NOMO-1 treated with DMSO at 0.1 percent for 48 hours (cell line): ENCODE measurements around the gene CECR2.
A peak's percentile ranks its signal among the peaks of the same experiment; 100 is the strongest.

ENCODE experiments used
- DNase-seq: peaks from one replicate; lab custom pipeline; 2025; ENCODE audit not compliant: unreplicated experiment; lab: John Stamatoyannopoulos, UW

CECR2 gene

GRCh38 chr22:17443405-17444203 is 74.3 kb downstream of the CECR2 start:
- DNase-seq, result no peak

GRCh38 chr22:17444204-17444504 is 74.9 kb downstream of the CECR2 start:
- no peak for DNase-seq

- no peak for DNase-seq
Measured at GRCh38 chr22:17446698-17447097, 77.4 kb downstream of the CECR2 start.

GRCh38 chr22:17451316-17451715 is 82.1 kb downstream of the CECR2 start:
- no peak for DNase-seq

- DNase-seq, result no peak
Measured at GRCh38 chr22:17460895-17461294, 91.6 kb downstream of the CECR2 start.

GRCh38 chr22:17470880-17471500 is 101.7 kb downstream of the CECR2 start:
- no peak for DNase-seq

GRCh38 chr22:17471886-17472535 is 102.8 kb downstream of the CECR2 start:
- no peak for DNase-seq

- no peak for DNase-seq
Measured at GRCh38 chr22:17472932-17473331, 103.7 kb downstream of the CECR2 start.

- DNase-seq, result no peak
Measured at GRCh38 chr22:17475318-17476230, 106.3 kb downstream of the CECR2 start.

- DNase-seq, result peak; percentile 54
Measured at GRCh38 chr22:17476838-17477237, 107.6 kb downstream of the CECR2 start.

GRCh38 chr22:17477391-17477833 is 108.2 kb downstream of the CECR2 start:
- DNase-seq, result peak; percentile 97

- DNase-seq, result no peak
Measured at GRCh38 chr22:17479135-17479534, 109.9 kb downstream of the CECR2 start.

GRCh38 chr22:17481424-17481823 is 112.2 kb downstream of the CECR2 start:
- DNase-seq, result peak; percentile 10

- DNase-seq, result peak; percentile 88
Measured at GRCh38 chr22:17483688-17484372, 114.6 kb downstream of the CECR2 start.

GRCh38 chr22:17484608-17485007 is 115.3 kb downstream of the CECR2 start:
- DNase-seq, result no peak

- DNase-seq, result no peak
Measured at GRCh38 chr22:17486313-17486712, 117.1 kb downstream of the CECR2 start.

GRCh38 chr22:17486719-17487118 is 117.5 kb downstream of the CECR2 start:
- DNase-seq, result no peak

- no peak for DNase-seq
Measured at GRCh38 chr22:17489101-17489500, 119.8 kb downstream of the CECR2 start.

- DNase-seq, result peak; percentile 32
Measured at GRCh38 chr22:17491090-17491640, 121.9 kb downstream of the CECR2 start.

GRCh38 chr22:17492247-17492646 is 123.0 kb downstream of the CECR2 start:
- DNase-seq, result no peak
